NCI-H2227 (cell line): ENCODE results near the gene RTKN2.
"Not testable (repeated sequence)": the region's sequence is repeated elsewhere in the genome, so short reads cannot be mapped to it uniquely, and the experiment has no call there.

Source experiments
- DNase-seq: peaks from one replicate; lab custom pipeline; 2025; ENCODE audit not compliant: unreplicated experiment; lab: John Stamatoyannopoulos, UW

RTKN2 gene

GRCh38 chr10:62268399-62269114, at the start of gene RTKN2:
Gene RTKN2, minus strand, starts transcription at chr10:62268844. Its CDS starts 234 bp downstream, at chr10:62268610.
- DNase-seq = peak; percentile 96

GRCh38 chr10:62317257-62317656, 48.6 kb upstream of the RTKN2 start:
- DNase-seq = no peak

- DNase-seq = no peak
Measured at GRCh38 chr10:62309254-62309653, 40.6 kb upstream of the RTKN2 start.

GRCh38 chr10:62308101-62308500, 39.5 kb upstream of the RTKN2 start:
- DNase-seq = no peak

GRCh38 chr10:62307635-62308034, 39.0 kb upstream of the RTKN2 start:
- no peak for DNase-seq

- no peak for DNase-seq
Measured at GRCh38 chr10:62306663-62307062, 38.0 kb upstream of the RTKN2 start.

- DNase-seq = no peak
Measured at GRCh38 chr10:62305813-62306212, 37.2 kb upstream of the RTKN2 start.

GRCh38 chr10:62303922-62304321, 35.3 kb upstream of the RTKN2 start:
- DNase-seq = no peak

- no peak for DNase-seq
Measured at GRCh38 chr10:62302760-62303159, 34.1 kb upstream of the RTKN2 start.

GRCh38 chr10:62297857-62298256, 29.2 kb upstream of the RTKN2 start:
- DNase-seq = no peak

- no peak for DNase-seq
Measured at GRCh38 chr10:62284221-62284620, 15.6 kb upstream of the RTKN2 start.

- DNase-seq = not testable (repeated sequence)
Measured at GRCh38 chr10:62281348-62281747, 12.7 kb upstream of the RTKN2 start.

GRCh38 chr10:62280392-62280791, 11.7 kb upstream of the RTKN2 start:
- DNase-seq = not testable (repeated sequence)

- no peak for DNase-seq
Measured at GRCh38 chr10:62278441-62278910, 9.8 kb upstream of the RTKN2 start.

- no peak for DNase-seq
Measured at GRCh38 chr10:62277971-62278370, 9.3 kb upstream of the RTKN2 start.

- DNase-seq = peak; percentile 10
Measured at GRCh38 chr10:62270020-62270419, 1.4 kb upstream of the RTKN2 start.

- DNase-seq = peak; percentile 39
Measured at GRCh38 chr10:62268027-62268398, 631 bp downstream of the RTKN2 start.

GRCh38 chr10:62266611-62267010, 2.0 kb downstream of the RTKN2 start:
- DNase-seq = no peak

GRCh38 chr10:62266147-62266546, 2.5 kb downstream of the RTKN2 start:
- no peak for DNase-seq

- peak; percentile 60 for DNase-seq
Measured at GRCh38 chr10:62264702-62265436, 3.8 kb downstream of the RTKN2 start.

GRCh38 chr10:62264126-62264525, 4.5 kb downstream of the RTKN2 start:
- DNase-seq = no peak

GRCh38 chr10:62261666-62262065, 7.0 kb downstream of the RTKN2 start:
- DNase-seq = no peak
